Neural crest cell (in vitro differentiated cells): ENCODE measurements around the gene CDS1. TPM values are rescaled to one million over a fixed set of nuclear protein-coding genes. Genes with fewer than 3 reads are reported as not detected.
A peak's percentile ranks its signal among the peaks of the same experiment; 100 is the strongest.

Experiments
- DNase-seq: peaks from one replicate; pipeline ENCODE4 v3.0.0; 2021; ENCODE audit warnings: low read depth, mixed read lengths, low spot score
- H3K27ac Mint-ChIP-seq: one replicate; pipeline ENCODE4 v1.8.0; 2021; ENCODE audit warnings: mild to moderate bottlenecking, mixed read lengths; ENCODE audit not compliant: unreplicated experiment
- H3K27me3 Mint-ChIP-seq: 2 replicates; pipeline ENCODE4 v1.8.0; 2021; ENCODE audit warnings: low read depth, mild to moderate bottlenecking, mixed read lengths
- H3K36me3 Mint-ChIP-seq: 2 replicates; pipeline ENCODE4 v1.8.0; 2021; ENCODE audit warnings: low read depth, mild to moderate bottlenecking, mixed read lengths
- H3K4me1 Mint-ChIP-seq: 2 replicates; pipeline ENCODE4 v1.8.0; 2021; ENCODE audit warnings: mixed read lengths
- H3K4me3 Mint-ChIP-seq: one replicate; pipeline ENCODE4 v1.8.0; 2021; ENCODE audit warnings: mild to moderate bottlenecking, mixed read lengths
- H3K9me3 Mint-ChIP-seq: 2 replicates; pipeline ENCODE4 v1.8.0; 2021; ENCODE audit warnings: mixed read lengths
- CTCF ChIP-seq: fragments of 200-600 bp; sonication (generic); conservative IDR thresholded peaks from 2 replicates; pipeline ENCODE4 v1.5.0; 2021; ENCODE audit warnings: antibody characterized with exemption, mild to moderate bottlenecking
- total RNA-seq: library from RNA; stranded (reverse); gene quantifications from 2 replicates; pipeline ENCODE4 v1.2.1, GENCODE V29; 2021

Gene CDS1
- total RNA-seq, 1 donor from 2014 or later, result 1.1 TPM

GRCh38 chr4:84574069-84574720 is 8.7 kb upstream of the CDS1 start:
- TF ChIP-seq CTCF, result no peak
- H3K9me3 Mint-ChIP-seq, result no peaks in the 10 kb centered on the region
- H3K4me1 Mint-ChIP-seq, result peaks cover under 1% of the 10 kb centered on the region
- DNase-seq, result no peak
- H3K36me3 Mint-ChIP-seq, result no peaks in the 10 kb centered on the region
- H3K27ac Mint-ChIP-seq, result no peak overlapping the region
- peaks cover 3% of the 10 kb centered on the region for H3K27me3 Mint-ChIP-seq
- no peak overlapping the region for H3K4me3 Mint-ChIP-seq

- Mint-ChIP-seq H3K27ac (no peak overlapping the region), H3K9me3 (no peaks in the 10 kb centered on the region), H3K36me3 (no peaks in the 10 kb centered on the region), H3K27me3 (peaks cover 31% of the 10 kb centered on the region), H3K4me3 (no peak overlapping the region), H3K4me1 (peaks cover 14% of the 10 kb centered on the region)
- peak; percentile 62 for TF ChIP-seq CTCF
- DNase-seq, result no peak
These were observed 4.2 kb upstream of the CDS1 start for GRCh38 chr4:84578540-84579402.

- H3K27ac Mint-ChIP-seq, result no peak overlapping the region
- peaks cover 38% of the 10 kb centered on the region for H3K27me3 Mint-ChIP-seq
- no peaks in the 10 kb centered on the region for H3K36me3 Mint-ChIP-seq
- no peak for TF ChIP-seq CTCF
- no peak for DNase-seq
- no peaks in the 10 kb centered on the region for H3K9me3 Mint-ChIP-seq
- H3K4me1 Mint-ChIP-seq, result peaks cover 19% of the 10 kb centered on the region
- H3K4me3 Mint-ChIP-seq, result peak overlapping the region; percentile 45
These were observed 3.5 kb upstream of the CDS1 start for GRCh38 chr4:84579403-84579776.

- peak; percentile 80 for DNase-seq
- no peak for TF ChIP-seq CTCF
- Mint-ChIP-seq H3K36me3 (peaks cover 6% of the 10 kb centered on the region), H3K4me1 (peaks cover 19% of the 10 kb centered on the region), H3K4me3 (peak overlapping the region; percentile 86), H3K27ac (no peak overlapping the region), H3K9me3 (peaks cover 3% of the 10 kb centered on the region), H3K27me3 (peaks cover 63% of the 10 kb centered on the region)
These were observed 482 bp upstream of the CDS1 start for GRCh38 chr4:84582302-84582987.

GRCh38 chr4:84583876-84584380 is 1.0 kb downstream of the CDS1 start:
- peaks cover 5% of the 10 kb centered on the region for H3K9me3 Mint-ChIP-seq
- H3K36me3 Mint-ChIP-seq, result peaks cover 8% of the 10 kb centered on the region
- peak; percentile 50 for TF ChIP-seq CTCF
- H3K4me3 Mint-ChIP-seq, result peak overlapping the region; percentile 90
- no peak for DNase-seq
- peaks cover 19% of the 10 kb centered on the region for H3K4me1 Mint-ChIP-seq
- peaks cover 63% of the 10 kb centered on the region for H3K27me3 Mint-ChIP-seq
- no peak overlapping the region for H3K27ac Mint-ChIP-seq
